Activated B cell treated with CpG ODN at 0.5 μM for 24 hours (primary cell): ENCODE results near the gene MYMK. TPM values are rescaled to one million over a fixed set of nuclear protein-coding genes. Genes with fewer than 3 reads are reported as not detected.

Source experiments
- ATAC-seq: fragments of 200-7000 bp; cut with Tn5 transposase; one replicate; pipeline ENCODE4 v1.10.0; 2021; ENCODE audit warnings: low read depth, mild to moderate bottlenecking, moderate library complexity
- CTCF ChIA-PET: fragments of 350-600 bp; sonication (Branson Sonifier 250); formaldehyde crosslinking; loops from one replicate; lab custom pipeline; 2021; ENCODE audit warnings: antibody characterized with exemption; lab: Charles Lee
- POLR2A ChIA-PET: fragments of 350-600 bp; sonication (Branson Sonifier 250); formaldehyde crosslinking; loops from one replicate; lab custom pipeline; 2021; ENCODE audit warnings: antibody characterized with exemption; lab: Charles Lee
- DNase-seq: peaks from one replicate; pipeline ENCODE4 v3.0.0; 2022
- H3K27ac Mint-ChIP-seq: one replicate; pipeline ENCODE4 v1.8.0; 2020; ENCODE audit warnings: mixed read lengths
- H3K27me3 Mint-ChIP-seq: one replicate; pipeline ENCODE4 v1.8.0; 2021; ENCODE audit warnings: mixed read lengths
- H3K36me3 Mint-ChIP-seq: one replicate; pipeline ENCODE4 v1.8.0; 2021; ENCODE audit warnings: low read depth, mixed read lengths
- H3K4me1 Mint-ChIP-seq: one replicate; pipeline ENCODE4 v1.8.0; 2021; ENCODE audit warnings: mixed read lengths
- H3K4me3 Mint-ChIP-seq: one replicate; pipeline ENCODE4 v1.8.0; 2020; ENCODE audit warnings: mild to moderate bottlenecking, mixed read lengths
- H3K9me3 Mint-ChIP-seq: one replicate; pipeline ENCODE4 v1.8.0; 2020; ENCODE audit warnings: mixed read lengths
- intact Hi-C: fragments of 100-400 bp; cut with micrococcal nuclease; formaldehyde crosslinking; loops from one replicate; pipeline ENCODE4 v1.15.1; 2024
- total RNA-seq: library from RNA; stranded (reverse); gene quantifications from 2 replicates; pipeline ENCODE4 v1.2.3, GENCODE V29; 2022
- TF ChIP-seq, protein P1 (sequence below): fragments of 200-600 bp; IDR thresholded peaks from one replicate; pipeline ENCODE4 v1.8.0; 2022; ENCODE audit warnings: antibody characterized with exemption, mild to moderate bottlenecking

MYMK gene
- total RNA-seq, 1 donor from 2014 or later: not detected

DNA sequence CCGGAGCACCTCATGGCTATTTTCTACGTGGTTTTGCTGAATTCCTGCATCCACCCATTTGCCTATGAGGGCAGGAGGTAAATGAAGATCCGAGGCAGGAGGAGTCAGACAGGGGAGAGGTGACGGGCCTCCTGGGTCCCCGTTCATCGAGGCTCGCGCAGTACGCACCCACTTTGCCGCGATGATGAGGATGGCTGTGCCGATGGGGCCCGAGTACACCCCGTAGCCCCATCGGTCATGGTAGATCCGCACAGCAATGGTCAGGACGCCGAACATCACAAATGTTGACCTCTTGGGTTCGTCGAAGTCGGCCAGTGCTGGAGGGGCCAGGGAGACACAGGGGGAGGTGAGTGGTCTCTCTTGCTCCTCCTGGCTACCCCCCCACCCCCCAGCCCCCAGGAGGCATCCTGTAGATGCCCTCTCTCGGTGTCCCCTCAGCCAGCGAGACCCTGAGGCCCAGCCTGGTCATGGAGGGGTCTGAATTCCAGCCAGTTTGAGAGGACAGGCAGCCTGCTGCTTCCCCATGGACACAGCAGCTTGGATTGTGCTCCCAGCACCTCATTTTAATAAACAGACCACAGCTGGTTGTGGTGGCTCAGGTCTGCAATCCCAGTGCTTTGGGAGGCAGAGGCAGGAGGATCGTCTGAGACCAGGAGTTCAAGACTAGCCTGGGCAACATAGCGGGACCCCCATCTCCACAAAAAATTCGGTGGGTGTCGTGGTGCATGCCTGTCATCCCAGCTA lies 5.9 kb downstream of the MYMK start:
- CTCF ChIA-PET: no interaction called here
- intact Hi-C loops: no loop called here
- Mint-ChIP-seq H3K36me3 (no peaks in the 10 kb centered on the region), H3K4me3 (no peak overlapping the region), H3K27me3 (peaks cover 9% of the 10 kb centered on the region), H3K27ac (no peak overlapping the region), H3K4me1 (no peaks in the 10 kb centered on the region), H3K9me3 (no peaks in the 10 kb centered on the region)
- POLR2A ChIA-PET: no interaction called here
- DNase-seq: no peak
- no peak for ATAC-seq
- TF ChIP-seq, protein P1, sequence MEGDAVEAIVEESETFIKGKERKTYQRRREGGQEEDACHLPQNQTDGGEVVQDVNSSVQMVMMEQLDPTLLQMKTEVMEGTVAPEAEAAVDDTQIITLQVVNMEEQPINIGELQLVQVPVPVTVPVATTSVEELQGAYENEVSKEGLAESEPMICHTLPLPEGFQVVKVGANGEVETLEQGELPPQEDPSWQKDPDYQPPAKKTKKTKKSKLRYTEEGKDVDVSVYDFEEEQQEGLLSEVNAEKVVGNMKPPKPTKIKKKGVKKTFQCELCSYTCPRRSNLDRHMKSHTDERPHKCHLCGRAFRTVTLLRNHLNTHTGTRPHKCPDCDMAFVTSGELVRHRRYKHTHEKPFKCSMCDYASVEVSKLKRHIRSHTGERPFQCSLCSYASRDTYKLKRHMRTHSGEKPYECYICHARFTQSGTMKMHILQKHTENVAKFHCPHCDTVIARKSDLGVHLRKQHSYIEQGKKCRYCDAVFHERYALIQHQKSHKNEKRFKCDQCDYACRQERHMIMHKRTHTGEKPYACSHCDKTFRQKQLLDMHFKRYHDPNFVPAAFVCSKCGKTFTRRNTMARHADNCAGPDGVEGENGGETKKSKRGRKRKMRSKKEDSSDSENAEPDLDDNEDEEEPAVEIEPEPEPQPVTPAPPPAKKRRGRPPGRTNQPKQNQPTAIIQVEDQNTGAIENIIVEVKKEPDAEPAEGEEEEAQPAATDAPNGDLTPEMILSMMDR: no peak

DNA sequence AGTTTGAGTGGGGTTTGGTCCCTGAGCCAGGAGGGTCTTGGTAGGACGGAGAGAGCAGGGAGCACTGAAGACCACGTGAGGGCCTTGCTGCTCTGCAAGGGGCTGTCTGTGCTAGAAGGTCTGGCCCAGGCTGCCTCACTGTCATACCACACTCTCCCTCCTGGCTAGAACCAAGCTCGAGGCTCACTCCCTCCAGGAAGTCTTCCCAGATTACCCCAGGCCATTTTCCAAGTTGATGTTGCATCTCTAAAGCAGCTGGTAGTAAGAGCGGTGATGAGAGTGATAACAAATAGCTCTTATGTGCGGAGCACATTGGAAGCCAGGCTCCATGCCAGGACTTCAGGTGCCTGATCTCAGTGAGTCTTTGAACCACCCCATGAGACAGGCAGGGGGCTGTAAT lies 6.6 kb downstream of the MYMK start:
- H3K27ac Mint-ChIP-seq: no peak overlapping the region
- TF ChIP-seq, protein P1: no peak
- H3K27me3 Mint-ChIP-seq: peaks cover 7% of the 10 kb centered on the region
- DNase-seq (no peak), ATAC-seq (no peak)
- H3K36me3 Mint-ChIP-seq: no peaks in the 10 kb centered on the region
- no peaks in the 10 kb centered on the region for H3K4me1 Mint-ChIP-seq
- ChIA-PET CTCF (no interaction called here), POLR2A (no interaction called here)
- intact Hi-C loops: no loop called here
- H3K9me3 Mint-ChIP-seq: no peaks in the 10 kb centered on the region
- H3K4me3 Mint-ChIP-seq: no peak overlapping the region

DNA sequence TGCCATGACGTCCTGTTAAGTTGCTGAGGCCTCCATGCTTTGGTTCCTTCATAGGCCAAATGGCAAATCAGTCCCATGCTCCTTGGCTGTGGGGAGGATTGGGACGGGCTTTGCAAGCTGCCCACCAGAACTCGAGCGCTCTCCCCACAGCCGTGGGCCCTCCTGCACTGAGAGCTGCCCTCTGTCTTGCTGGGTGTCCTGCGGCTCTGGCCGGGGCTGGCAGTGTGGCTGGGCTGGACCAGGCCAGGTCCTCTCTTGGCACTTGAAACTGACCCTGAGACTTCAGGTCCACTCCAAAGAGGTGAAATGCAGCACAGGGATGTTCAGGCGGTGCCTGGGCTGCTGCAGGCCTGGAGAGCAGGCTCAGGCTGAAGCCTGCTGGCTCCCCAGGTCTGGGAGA lies 7.0 kb downstream of the MYMK start:
- DNase-seq (no peak), ATAC-seq (no peak)
- H3K27me3 Mint-ChIP-seq: peaks cover 7% of the 10 kb centered on the region
- H3K4me3 Mint-ChIP-seq: no peak overlapping the region
- H3K27ac Mint-ChIP-seq: no peak overlapping the region
- CTCF ChIA-PET: no interaction called here
- intact Hi-C loops: no loop called here
- TF ChIP-seq, protein P1: no peak
- no peaks in the 10 kb centered on the region for H3K9me3 Mint-ChIP-seq
- POLR2A ChIA-PET: no interaction called here
- no peaks in the 10 kb centered on the region for H3K4me1 Mint-ChIP-seq
- no peaks in the 10 kb centered on the region for H3K36me3 Mint-ChIP-seq

DNA sequence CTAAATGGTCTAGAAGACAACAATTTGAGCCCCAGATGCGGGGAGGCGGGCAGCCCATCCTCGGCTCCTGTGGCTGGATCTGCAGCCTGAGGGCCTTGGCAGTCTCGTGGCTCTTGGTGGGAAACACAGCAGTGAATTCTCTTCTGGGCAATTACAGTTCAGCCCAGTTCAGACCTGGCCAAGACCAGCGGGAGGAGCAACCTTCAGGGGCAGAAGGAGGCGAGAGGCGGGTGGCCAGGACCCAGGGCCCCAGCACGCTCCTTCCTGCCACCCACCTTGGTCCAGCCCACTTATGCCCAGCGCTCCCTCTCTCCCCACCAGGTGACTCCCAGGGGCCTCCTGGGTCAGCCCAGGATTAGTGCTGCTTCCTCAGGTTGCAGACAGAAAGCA lies 7.8 kb downstream of the MYMK start:
- Mint-ChIP-seq H3K27me3 (peaks cover 7% of the 10 kb centered on the region), H3K4me1 (no peaks in the 10 kb centered on the region), H3K36me3 (no peaks in the 10 kb centered on the region), H3K27ac (no peak overlapping the region), H3K9me3 (no peaks in the 10 kb centered on the region), H3K4me3 (no peak overlapping the region)
- no peak for ATAC-seq
- TF ChIP-seq, protein P1: no peak
- ChIA-PET POLR2A (no interaction called here), CTCF (no interaction called here)
- DNase-seq: no peak
- intact Hi-C loops: no loop called here

DNA sequence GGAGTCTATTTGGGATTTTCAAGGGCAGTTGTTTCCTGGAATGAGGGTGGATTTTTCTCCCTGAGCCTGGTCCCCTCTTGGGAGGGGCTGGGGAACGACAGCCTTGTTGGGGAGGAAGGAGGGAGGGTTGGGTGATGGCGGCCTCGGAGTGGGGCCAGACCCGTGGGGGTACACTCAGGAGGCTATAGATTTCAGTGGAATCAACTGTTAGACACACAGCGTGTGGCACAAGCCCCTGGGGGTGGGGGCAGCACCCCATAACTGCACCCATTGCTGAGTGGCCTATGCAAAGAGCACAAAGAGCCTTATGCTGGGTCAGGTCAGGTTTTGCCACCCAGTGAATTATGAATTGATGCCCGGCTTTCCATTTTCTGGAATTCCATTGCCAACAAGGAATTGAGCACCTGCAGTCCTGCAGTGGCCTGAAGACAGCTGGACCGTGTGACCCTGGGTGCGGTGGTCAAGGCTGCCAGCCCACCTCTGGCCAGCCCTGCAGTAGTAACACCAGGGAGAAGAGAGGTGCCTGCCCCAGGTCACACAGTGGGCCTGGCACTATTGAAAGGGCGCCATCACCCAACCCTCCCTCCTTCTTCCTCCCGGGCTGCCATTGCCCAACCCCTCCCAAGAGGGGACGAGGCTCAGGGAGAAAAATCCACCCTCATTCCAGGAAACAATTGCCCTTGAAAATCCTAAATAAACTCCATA lies 8.4 kb downstream of the MYMK start:
- TF ChIP-seq, protein P1: no peak
- ChIA-PET POLR2A (no interaction called here), CTCF (no interaction called here)
- intact Hi-C loops: no loop called here
- ATAC-seq: no peak
- H3K4me1 Mint-ChIP-seq: no peaks in the 10 kb centered on the region
- H3K27ac Mint-ChIP-seq: no peak overlapping the region
- H3K36me3 Mint-ChIP-seq: no peaks in the 10 kb centered on the region
- H3K9me3 Mint-ChIP-seq: no peaks in the 10 kb centered on the region
- no peak overlapping the region for H3K4me3 Mint-ChIP-seq
- peaks cover 7% of the 10 kb centered on the region for H3K27me3 Mint-ChIP-seq
- no peak for DNase-seq
